GM18858 (cell line): ENCODE measurements around the gene SFT2D2.
A peak's percentile ranks its signal among the peaks of the same experiment; 100 is the strongest.
"Not testable (repeated sequence)": the region's sequence is repeated elsewhere in the genome, so short reads cannot be mapped to it uniquely, and the experiment has no call there.

Source experiments
- ATAC-seq: cut with Tn5 transposase; IDR thresholded peaks from one replicate; pipeline ENCODE4 v1.9.1; 2021; ENCODE audit not compliant: unreplicated experiment

The SFT2D2 gene

DNA sequence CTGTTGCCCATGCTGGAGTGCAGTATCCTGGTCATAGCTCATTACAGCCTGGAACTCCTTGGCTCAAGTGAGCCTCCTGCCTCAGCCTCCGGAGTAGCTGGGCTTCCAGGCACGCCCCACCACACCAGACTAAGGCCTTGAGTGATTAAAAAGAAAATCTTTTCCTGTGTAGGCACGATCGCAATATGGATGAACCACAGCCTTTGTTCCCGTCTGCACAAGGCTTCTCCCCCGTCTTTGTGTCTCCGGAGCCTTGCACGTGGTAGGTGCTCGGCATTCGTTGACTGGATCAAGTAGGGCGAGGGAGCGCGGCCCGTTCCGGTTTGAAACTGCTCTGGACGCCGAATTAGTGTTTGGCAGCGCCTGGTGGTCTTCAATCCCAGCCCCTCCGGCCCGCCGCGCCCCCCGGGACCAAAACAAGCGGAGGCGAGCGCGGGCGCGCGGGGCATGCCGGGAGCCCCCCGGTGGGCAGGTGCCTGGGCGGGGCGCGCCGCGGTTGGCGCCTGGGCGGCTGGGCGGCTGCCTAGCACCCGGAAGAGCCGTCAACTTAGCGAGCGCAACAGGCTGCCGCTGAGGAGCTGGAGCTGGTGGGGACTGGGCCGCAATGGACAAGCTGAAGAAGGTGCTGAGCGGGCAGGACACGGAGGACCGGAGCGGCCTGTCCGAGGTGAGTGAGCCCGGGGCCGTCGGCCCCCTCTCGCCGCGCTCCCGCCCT, at the start of gene SFT2D2:
Gene SFT2D2, plus strand, starts transcription at position 529 of the 715 bp plus-strand sequence. Its CDS starts 76 bp downstream, at position 605.
- peak; percentile 52 for ATAC-seq

DNA sequence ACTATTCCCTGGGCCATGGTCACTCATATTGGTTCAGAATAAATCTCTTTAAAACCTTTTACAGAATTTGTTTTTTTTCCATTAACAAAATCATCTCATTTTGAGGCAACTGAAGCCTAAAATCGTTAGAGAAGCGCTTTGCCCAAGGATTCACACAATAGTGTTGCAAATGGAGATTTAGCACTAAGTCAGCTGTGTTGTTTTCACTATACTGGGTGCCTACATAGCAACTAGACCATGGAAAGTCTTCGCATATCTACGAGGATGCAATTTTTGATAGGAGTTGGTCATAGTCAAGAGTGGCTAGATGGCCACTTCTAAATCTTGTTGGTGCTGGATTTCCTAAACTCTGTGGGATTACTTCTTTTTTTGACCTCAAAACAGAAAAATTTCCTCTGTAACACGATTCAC, 47.6 kb upstream of the SFT2D2 start:
- ATAC-seq = peak; percentile 7

DNA sequence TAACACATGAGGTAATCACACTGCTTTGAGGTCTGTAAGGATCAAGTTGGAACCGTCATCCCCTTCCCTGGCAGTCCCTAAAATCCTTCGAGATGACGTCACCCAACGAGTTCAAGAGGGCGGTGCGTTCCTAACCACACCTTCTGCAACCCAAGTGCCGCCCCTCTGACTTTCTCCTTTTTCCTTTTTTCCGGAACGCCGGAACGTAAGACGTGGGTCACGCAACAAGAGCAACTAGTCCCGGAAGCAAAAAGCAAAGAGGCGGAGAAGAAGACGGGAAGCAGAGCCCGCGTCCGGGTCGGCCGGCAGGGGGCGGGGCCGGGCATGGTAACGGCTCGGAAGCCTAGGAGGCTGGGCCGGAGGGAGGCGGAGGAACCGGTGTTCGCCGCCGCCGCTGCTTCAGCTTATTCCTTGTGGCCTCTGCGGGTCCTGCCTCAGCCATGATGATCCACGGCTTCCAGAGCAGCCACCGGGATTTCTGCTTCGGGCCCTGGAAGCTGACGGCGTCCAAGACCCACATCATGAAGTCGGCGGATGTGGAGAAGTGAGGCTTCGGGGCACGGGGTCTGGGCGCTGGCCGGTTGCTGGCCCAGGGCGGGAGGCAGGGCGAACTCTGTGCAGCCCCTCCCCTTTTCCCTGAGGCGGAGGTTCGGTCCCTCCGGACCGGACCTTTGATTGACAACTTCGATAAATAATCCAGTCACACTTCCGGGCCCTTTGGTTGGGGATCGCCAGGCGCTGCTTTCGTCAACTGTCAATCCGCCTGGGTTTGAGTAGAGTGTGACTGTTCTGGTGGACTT, 47.0 kb upstream of the SFT2D2 start, which contains the start of gene TIPRL:
Gene TIPRL, plus strand, starts transcription at position 325 of the 800 bp plus-strand sequence. Its CDS starts 116 bp downstream, at position 441.
- ATAC-seq = peak; percentile 86

DNA sequence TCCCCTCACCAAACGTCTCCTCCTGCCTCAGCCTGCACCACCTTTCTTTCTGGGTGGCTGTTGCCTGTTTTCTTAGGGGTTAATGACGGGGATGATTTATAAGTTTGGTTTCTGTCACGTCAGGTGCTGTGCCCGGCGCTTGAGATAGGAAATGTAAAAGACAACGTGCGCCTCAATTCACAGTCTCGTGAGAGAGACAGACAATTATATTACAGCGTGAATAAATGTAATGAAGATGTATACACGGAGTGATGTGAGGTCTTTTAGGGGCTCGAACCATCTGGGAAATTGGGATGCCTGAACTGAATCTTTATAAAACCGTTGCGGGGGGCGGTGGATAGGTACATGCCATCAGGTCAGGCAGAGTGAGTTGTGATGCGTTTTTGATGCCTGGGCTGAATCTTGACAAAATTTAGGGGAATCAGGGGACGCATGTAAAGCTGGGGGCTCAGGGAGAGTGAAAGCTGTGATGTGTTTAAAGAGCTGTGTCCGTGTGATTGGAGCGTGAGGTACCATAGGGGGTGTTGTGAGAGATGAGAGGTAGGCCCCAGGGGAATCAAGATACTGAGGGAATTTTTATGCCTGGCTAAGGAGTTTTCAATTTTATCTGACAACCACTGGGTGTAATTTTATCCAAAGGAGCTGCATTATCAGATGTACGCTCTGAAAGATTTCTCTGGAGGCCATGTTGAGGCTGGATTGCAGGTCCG, 46.2 kb upstream of the SFT2D2 start:
- ATAC-seq = no peak

DNA sequence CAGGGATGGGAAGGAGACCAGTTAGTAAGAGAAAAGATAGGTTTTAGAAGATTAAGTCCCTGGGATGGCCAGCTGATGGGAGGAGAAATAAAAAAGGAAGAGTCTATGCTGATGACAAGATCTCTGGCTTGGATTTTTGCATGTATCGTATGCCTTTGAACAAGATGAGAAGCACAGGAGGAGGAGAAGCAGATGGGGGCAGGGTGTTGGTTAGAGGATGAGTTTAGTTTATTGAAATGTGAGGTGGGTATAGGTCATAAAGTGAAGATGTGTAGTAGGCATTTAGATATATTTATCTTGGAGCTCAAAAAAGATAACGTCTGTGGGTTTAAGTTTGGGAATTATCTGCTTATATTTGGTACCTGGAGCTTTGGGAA, 45.7 kb upstream of the SFT2D2 start:
- ATAC-seq = no peak

DNA sequence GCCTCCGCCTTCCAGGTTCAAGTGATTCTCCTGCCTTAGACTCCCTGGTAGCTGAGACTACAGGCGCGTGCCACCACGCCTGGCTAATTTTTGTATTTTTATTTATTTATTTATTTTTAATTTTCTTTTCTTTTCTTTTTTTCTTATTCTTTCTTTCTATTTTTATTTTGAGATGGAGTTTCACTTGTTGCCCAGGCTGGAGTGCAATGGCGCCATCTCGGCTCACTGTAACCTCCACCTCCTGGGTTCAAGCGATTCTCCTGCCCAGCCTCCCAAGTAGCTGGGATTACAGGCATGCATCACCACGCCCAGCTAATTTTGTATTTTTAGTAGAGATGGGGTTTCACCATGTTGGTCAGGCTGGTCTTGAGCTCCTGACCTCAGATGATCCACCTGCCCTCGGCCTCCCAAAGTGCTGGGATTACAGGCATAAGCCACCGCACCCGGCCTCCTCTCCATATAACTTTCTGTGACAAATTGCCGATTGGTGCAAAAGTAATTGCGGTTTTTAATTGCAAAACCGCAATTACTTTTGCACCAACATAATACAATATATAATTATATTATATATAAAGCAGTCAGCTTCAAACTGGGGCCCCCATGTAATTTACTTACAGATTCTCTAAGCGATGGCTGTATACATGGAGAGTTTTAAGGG, 44.6 kb upstream of the SFT2D2 start:
- not testable (repeated sequence) for ATAC-seq

DNA sequence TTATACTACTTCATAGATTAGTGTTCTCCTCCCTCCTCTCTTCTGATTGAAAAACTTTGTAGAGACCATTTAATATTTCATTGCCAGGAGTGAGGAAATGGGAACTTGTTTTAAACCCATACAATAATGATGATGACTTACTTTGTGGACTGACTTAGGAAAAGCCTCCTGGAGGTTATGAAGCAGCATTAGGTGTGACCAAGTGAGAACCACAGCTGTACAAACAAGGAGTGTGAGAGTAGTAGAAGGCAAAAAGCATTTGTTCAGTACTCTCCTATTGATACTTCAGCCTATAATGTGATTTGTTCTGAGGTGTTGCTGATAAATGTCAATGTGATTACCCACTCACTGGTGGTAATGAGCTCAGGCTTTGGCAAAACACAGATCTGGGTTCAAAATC, 38.6 kb upstream of the SFT2D2 start:
- ATAC-seq = no peak

DNA sequence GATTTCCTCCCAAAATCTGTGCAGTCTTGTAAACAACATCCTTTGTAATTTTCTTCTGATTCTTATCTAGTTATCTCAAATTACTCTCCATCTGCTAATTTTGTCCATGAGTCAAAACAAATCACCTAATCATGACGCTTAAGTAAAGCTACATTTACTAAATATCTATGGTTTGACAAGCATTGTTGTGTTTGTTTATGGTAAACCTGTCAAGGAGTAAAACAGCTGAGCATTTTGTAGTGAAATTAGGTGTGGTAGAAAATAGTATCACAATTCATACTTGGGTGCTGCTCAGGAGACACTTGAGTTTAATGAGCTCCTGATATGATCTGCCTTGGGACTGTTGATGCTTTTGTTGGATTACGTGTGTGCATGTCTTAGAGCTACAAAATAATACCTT, 35.4 kb upstream of the SFT2D2 start:
- ATAC-seq = no peak

DNA sequence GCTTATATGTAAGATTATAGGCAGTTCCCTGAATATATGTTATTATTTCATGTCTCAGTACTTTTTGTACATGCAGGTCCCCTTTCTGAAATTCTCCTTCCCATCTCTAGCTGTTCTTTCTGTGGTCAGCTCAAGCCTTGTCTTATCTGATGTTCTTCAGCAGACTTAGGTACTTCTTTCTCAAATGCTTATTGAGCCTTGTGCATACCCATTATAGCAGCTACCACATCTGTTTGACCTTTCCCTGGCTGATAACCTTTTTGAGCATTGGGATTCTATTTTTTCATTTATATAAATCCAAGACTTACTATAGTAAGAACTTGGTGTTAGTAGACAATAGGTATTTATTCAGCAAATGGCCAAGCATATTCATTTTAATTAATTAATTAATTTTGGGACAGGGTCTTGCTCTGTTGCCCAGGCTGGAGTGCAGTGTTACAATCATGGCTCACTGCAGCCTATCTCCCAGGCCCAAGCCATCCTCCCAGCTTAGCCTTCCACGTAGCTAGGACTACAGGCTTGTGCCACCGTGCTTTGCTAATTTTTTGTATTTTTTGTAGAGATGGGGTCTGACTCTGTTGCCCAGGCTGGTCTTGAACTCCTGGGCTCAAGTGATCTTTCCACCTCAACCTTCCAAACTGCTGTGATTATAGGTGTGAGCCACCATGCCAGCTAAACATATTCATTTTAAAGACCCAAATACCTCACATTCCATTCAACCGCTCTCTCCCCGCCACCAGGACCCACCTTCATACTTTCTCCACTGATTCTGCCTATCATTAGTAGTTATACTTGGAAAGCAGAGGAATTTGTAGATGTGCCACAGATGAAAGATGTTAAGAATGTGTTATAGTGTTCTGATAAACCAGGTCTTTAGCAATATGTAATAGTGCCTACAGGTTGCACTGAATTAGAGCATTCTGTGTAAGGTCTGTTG, 30.3 kb upstream of the SFT2D2 start:
- no peak for ATAC-seq

DNA sequence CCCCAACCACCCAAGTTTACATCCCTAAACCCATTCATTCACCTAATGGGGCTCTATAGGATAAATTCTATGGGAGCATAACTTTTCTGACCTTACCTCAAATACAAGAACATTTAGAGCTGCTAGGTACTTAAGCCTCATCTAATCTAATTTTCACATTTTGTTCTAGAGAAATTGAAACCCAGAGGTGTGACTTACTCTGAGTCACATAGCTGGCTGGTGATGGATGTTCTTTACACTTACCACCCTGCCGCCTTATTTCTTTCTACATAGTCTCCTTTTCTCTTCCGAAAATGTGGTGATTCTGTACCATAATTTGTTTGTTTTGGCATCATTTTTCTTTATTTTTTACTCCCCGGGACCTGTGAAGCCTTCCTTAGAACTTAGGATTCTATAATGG, 26.7 kb upstream of the SFT2D2 start:
- no peak for ATAC-seq

DNA sequence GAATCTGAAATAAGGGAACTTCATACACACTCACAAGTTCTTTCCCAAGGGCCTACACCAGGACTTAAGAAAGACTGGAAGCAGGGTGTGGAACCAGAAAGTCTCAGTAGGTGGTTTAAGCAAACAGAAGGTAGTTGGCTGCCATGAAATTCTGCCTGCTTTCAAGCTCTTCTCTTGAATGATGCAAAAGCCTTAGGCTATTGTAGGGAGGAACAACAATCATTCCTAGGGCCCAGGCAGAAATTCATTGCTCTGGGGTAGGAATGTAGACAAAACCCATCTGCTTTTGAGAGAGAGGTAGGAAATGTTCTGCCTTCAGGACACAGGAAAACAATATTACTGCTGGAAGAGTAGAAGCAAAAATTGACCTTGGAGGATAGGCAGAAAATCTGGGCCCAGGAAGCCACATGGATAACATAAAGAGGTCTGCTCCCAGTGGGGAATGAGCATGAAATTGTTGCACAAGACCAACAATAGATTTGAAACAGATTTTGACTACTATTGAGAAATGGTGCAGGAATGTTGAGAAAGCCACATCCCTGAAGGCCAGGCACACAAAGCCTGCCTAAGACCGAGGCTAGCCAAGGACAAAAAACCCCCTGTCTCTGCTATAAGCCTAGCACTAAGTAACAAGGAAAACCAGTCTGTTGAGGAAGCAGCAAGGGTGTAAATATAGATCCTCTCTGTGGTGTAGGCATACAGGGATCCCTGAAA, 22.7 kb upstream of the SFT2D2 start:
- ATAC-seq = no peak

DNA sequence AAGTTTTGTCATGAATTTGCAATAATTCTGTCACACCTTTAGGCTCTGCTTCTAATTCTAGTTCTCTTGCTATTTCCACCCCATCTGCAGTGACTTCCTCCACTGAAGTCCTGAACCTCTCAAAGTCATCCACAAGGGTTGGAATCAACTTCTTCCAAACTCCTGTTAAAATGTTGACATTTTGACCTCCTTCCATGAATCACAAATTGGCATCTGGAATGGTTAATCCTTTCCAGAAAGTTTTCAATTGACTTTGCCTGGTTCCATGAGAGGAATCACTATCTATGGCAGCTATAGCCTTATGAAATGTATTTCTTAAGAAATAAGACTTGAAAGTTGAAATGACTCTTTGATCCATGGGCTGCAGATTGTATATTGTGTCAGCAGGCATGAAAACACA, 19.7 kb upstream of the SFT2D2 start:
- ATAC-seq = no peak

DNA sequence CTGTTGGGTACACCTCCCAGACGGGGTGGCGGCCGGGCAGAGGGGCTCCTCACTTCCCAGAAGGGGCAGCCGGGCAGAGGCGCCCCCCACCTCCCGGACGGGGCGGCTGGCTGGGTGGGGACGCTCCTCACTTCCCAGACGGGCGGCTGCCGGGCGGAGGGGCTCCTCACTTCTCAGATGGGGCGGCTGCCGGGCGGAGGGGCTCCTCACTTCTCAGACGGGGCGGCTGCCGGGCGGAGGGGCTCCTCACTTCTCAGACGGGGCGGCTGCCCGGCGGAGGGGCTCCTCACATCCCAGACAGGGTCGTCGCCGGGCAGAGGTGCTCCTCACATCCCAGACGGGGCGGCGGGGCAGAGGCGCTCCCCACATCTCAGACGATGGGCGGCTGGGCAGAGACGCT, 18.1 kb upstream of the SFT2D2 start:
- not testable (repeated sequence) for ATAC-seq

DNA sequence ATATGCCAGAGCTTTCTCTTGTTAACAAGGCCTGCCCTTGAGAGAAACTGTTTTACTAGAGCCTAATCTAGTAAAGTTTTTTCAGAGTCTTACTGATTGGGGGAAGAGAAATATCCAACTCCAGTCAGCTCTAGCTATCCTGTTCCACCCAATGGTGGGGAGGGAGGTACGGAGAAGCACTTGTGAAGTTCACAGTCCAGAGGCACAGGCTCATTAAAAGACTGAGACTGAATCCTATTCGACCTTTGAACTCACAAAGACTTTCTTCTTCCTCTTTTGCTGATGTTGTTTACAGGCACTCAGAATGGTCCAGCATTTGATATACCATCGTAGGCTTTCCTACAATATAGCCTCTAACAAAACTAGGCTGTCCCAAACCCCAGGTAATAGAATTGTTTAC, 15.5 kb upstream of the SFT2D2 start:
- no peak for ATAC-seq

DNA sequence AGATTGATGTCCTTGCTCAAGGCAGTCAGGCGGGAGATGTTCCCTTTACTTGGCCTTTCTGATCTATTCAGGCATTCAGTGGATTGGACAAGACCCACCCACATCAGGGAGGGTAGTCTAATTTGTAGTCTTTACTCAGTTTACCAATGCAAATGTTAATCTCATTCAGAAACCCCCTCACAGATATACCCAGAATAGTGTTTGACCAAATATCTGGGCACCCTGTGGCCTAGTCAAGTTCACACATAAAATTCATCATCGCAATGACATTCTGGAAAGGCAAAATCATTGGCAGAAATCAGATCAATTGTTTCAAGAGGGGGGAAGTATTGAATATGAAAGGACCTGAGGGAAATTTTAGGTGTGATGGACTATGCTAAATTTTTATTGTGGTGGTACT, 12.5 kb upstream of the SFT2D2 start:
- no peak for ATAC-seq

DNA sequence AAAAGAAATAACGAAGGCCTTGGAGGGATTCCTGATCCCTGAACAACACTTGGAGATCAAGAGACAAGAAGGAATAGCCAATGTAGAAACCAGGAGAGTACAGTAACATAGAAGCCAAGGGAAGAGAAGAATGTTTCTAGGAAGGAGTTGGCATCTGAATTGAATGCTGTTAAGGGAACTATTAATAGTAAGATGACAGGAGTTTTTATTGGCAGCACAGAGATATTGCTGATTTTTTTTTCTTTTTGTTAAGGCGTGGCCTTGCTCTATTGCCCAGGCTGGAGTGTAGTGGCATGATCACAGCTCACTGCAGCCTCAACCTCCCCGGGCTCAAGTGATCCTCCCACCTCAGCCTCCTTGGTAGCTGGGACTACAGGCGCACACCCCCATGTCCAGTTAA, 9.6 kb upstream of the SFT2D2 start:
- no peak for ATAC-seq

DNA sequence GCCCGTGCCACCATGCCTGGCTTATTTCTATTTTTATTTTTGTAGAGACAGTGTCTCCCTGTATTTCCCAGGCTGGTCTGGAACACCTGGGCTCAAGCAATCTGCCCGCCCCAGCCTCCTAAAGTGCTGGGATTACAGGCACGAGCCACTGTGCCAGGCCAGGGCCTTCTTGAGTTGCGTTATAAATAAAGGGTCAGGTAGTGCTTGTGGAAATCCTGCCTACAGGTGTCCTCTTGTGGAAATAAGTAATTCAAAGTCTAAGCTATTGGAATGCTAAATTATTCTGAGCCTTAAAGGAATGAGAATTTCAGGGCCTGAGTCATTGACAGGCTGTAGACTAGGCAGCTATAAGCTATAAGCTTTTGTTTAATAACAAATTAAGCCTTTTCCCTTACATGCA, 8.1 kb upstream of the SFT2D2 start:
- ATAC-seq = no peak

DNA sequence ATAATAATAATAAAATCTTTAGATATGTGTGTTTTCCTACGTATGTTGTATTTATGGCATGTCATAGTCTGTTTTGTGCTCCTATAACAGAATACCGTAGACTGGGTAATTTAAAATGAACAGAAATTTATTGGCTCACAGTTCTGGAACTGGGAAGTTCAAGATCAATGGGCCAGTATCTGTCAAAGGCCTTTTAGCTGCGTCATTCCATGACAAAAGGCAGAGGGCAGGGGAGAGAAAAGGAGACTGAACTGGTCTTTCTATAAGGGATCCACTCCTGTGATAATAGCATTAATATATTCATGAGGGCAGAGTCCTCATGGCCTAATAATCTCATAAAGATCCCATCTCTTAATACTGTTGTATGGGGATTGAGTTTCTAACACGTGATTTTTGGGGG, 7.1 kb upstream of the SFT2D2 start:
- ATAC-seq = no peak

DNA sequence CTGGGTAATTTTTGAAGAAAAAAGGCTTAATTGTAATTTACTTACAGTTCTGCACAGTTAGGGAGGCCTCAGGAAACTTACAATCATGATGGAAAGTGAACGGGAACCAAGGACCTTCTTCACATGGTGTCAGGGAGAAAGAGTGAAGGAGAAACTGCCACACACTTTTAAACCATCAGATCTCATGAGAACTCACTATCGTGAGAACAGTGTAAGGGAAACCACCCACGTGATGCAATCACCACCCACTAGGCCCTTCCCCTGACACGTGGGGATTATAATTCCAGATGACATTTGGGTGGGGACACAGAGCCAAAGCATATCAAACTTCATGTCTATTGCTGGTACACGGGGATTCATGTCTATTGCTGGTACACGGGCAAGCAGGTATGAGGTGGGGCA, 5.3 kb upstream of the SFT2D2 start:
- no peak for ATAC-seq

DNA sequence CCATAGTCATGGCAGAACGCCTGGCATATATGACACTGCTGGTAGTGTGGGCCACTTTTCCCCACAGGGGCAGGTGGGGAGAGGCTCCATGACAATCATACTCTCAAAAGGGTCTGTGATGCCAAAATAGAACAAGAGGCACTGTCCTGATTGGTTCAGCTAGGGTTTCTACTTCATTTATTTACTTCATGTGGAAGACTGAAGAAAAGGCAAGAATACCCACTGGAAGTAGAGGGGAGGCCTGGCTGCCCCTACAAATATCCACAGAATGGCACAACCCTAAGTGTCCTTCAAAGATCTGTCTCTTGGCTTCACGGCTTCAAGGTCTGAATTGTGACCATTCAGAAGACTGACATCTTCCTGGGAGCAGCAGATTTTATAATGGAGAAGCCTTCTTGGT, 4.5 kb upstream of the SFT2D2 start:
- no peak for ATAC-seq
